Measurements from ENCODE around the gene SLC1A2. TPM values are rescaled to one million over a fixed set of nuclear protein-coding genes. Genes with fewer than 3 reads are reported as not detected.

Gene SLC1A2
- total RNA-seq, 2 donors from 2014 or later = 0.10 to 0.13 TPM

DNA sequence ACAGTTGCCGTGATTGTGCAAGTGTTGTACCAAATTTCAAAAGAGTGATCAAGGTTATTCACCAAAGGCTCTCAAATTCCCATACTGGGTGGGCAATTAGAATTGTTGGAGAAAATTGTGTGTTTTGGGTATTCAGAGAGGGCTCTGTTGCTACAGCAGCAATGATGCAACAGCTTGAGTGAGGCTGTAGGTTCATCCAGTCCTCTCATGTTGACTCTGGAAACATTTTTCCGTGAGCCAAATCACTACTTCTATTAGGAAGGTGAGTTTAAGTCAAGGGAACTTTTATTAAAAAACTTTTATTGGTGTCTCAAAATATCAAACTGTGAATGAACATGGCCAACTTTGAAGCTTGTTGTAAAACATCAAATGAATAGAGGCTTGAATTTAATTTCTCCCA lies 163.8 kb downstream of the SLC1A2 start:
- Histone ChIP-seq H3K9me3 (no peaks in the 10 kb centered on the region), H3K4me1 (no peaks in the 10 kb centered on the region), H3K27ac (no peak overlapping the region), H3K9ac (ENCODE audit: low read depth in 2 of 2, low read length in 2 of 2) (no peak overlapping the region), H3K36me3 (no peaks in the 10 kb centered on the region), H3K4me3 (no peak overlapping the region), H3K27me3 (no peaks in the 10 kb centered on the region)
- TF ChIP-seq CTCF (IDR thresholded peaks at IDR 0.05) = no peak
- intact Hi-C loops (cut with DNase I) = no loop called here
- DNase-seq = no peak

- H3K9ac ChIP-seq (ENCODE audit: low read depth in 2 of 2, low read length in 2 of 2) = no peak overlapping the region
- TF ChIP-seq CTCF (IDR thresholded peaks at IDR 0.05) = no peak
- H3K27me3 ChIP-seq = no peaks in the 10 kb centered on the region
- no peak for DNase-seq
- no peaks in the 10 kb centered on the region for H3K9me3 ChIP-seq
- H3K27ac ChIP-seq = no peak overlapping the region
- H3K36me3 ChIP-seq = no peaks in the 10 kb centered on the region
- intact Hi-C loops (cut with DNase I) = no loop called here
- no peak overlapping the region for H3K4me3 ChIP-seq
- no peaks in the 10 kb centered on the region for H3K4me1 ChIP-seq
These were observed 166.1 kb downstream of the SLC1A2 start for GRCh38 chr11:35253237-35253636.

GRCh38 chr11:35250621-35251020 lies 168.7 kb downstream of the SLC1A2 start:
- Histone ChIP-seq H3K4me1 (no peaks in the 10 kb centered on the region), H3K27ac (no peak overlapping the region), H3K36me3 (no peaks in the 10 kb centered on the region), H3K9ac (ENCODE audit: low read depth in 2 of 2, low read length in 2 of 2) (no peak overlapping the region), H3K4me3 (no peak overlapping the region), H3K9me3 (no peaks in the 10 kb centered on the region), H3K27me3 (no peaks in the 10 kb centered on the region)
- no peak for TF ChIP-seq CTCF (IDR thresholded peaks at IDR 0.05)
- no peak for DNase-seq
- intact Hi-C loops (cut with DNase I) = no loop called here

- intact Hi-C loops (cut with DNase I) = no loop called here
- H3K9me3 ChIP-seq = no peaks in the 10 kb centered on the region
These were observed 169.2 kb downstream of the SLC1A2 start for GRCh38 chr11:35250192-35250591.

GRCh38 chr11:35248558-35249323 lies 170.6 kb downstream of the SLC1A2 start:
- H3K36me3 ChIP-seq = no peaks in the 10 kb centered on the region
- DNase-seq = no peak
- H3K4me3 ChIP-seq = no peak overlapping the region
- H3K4me1 ChIP-seq = no peaks in the 10 kb centered on the region
- H3K27me3 ChIP-seq = no peaks in the 10 kb centered on the region
- no peak overlapping the region for H3K27ac ChIP-seq
- H3K9ac ChIP-seq (ENCODE audit: low read depth in 2 of 2, low read length in 2 of 2) = no peak overlapping the region
- intact Hi-C loops (cut with DNase I) = no loop called here
- no peaks in the 10 kb centered on the region for H3K9me3 ChIP-seq
- TF ChIP-seq CTCF (IDR thresholded peaks at IDR 0.05) = no peak

More at GRCh38 chr11:35250192-35250591, 169.2 kb downstream of the SLC1A2 start:
- H3K4me1 ChIP-seq = no peaks in the 10 kb centered on the region
- no peak for TF ChIP-seq CTCF (IDR thresholded peaks at IDR 0.05)
- H3K9ac ChIP-seq (ENCODE audit: low read depth in 2 of 2, low read length in 2 of 2) = no peak overlapping the region
- no peaks in the 10 kb centered on the region for H3K36me3 ChIP-seq
- no peak overlapping the region for H3K4me3 ChIP-seq
- no peak for DNase-seq
- no peak overlapping the region for H3K27ac ChIP-seq
- no peaks in the 10 kb centered on the region for H3K27me3 ChIP-seq
